Activated CD4-positive, alpha-beta memory T cell treated with anti-CD3 and anti-CD28 coated beads for 36 hours (primary cell): ENCODE measurements around the gene ALG2. TPM values are rescaled to one million over a fixed set of nuclear protein-coding genes. Genes with fewer than 3 reads are reported as not detected.
"Not testable (repeated sequence)": the region's sequence is repeated elsewhere in the genome, so short reads cannot be mapped to it uniquely, and the experiment has no call there.

ENCODE experiments used
- CTCF ChIA-PET: fragments of 350-600 bp; sonication (Branson Sonifier 250); formaldehyde crosslinking; loops from one replicate; lab custom pipeline; 2021; ENCODE audit warnings: antibody characterized with exemption, inconsistent platforms; lab: Charles Lee
- POLR2A ChIA-PET: fragments of 350-600 bp; sonication (Branson Sonifier 250); formaldehyde crosslinking; loops from one replicate; lab custom pipeline; 2021; ENCODE audit warnings: antibody characterized with exemption; lab: Charles Lee
- DNase-seq: peaks from one replicate; pipeline ENCODE4 v3.0.0-alpha.2; 2020
- H3K27ac Mint-ChIP-seq: one replicate; pipeline ENCODE4 v1.8.0; 2021; ENCODE audit warnings: mixed read lengths
- H3K27me3 Mint-ChIP-seq: one replicate; pipeline ENCODE4 v1.8.0; 2021; ENCODE audit warnings: mixed read lengths
- H3K36me3 Mint-ChIP-seq: one replicate; pipeline ENCODE4 v1.8.0; 2021; ENCODE audit warnings: mixed read lengths
- H3K4me1 Mint-ChIP-seq: one replicate; pipeline ENCODE4 v1.8.0; 2021; ENCODE audit warnings: low read depth, mixed read lengths
- H3K4me3 Mint-ChIP-seq: one replicate; pipeline ENCODE4 v1.8.0; 2021; ENCODE audit warnings: mild to moderate bottlenecking, mixed read lengths
- H3K9me3 Mint-ChIP-seq: one replicate; pipeline ENCODE4 v1.8.0; 2021; ENCODE audit warnings: mixed read lengths
- intact Hi-C: fragments of 100-400 bp; cut with micrococcal nuclease; formaldehyde crosslinking; loops from one replicate; pipeline ENCODE4 v1.15.1; 2023
- total RNA-seq, 2 experiments: library from RNA; stranded (reverse); gene quantifications; one replicate each; pipeline ENCODE4 v1.2.3, GENCODE V29; 2021

ALG2 gene
- total RNA-seq, 2 experiments from 2014 or later = 18.6 to 20.8 TPM

- Mint-ChIP-seq H3K36me3 (no peaks in the 10 kb centered on the region), H3K4me3 (no peak overlapping the region), H3K4me1 (peaks cover 41% of the 10 kb centered on the region), H3K27ac (no peak overlapping the region), H3K27me3 (peaks cover 8% of the 10 kb centered on the region), H3K9me3 (no peaks in the 10 kb centered on the region)
- DNase-seq = no peak
- POLR2A ChIA-PET = interaction anchor here (1.2 kb wide), 1 partner anchor 34 kb away, joined by 3 read pairs; the partner anchor contains the start of genes ALG2 and SEC61B
- intact Hi-C loops = loop anchor here (2.0 to 10.0 kb wide), 3 partner anchors 19 to 829 kb away; partner anchors contain the start of gene STX17
- CTCF ChIA-PET = interaction anchor here (3.0 kb wide), 1 partner anchor 24 kb away, joined by 12 read pairs; no protein-coding TSS in a partner anchor
Measured at GRCh38 chr9:99255651-99256050, 33.9 kb upstream of the ALG2 start.

- CTCF ChIA-PET = interaction anchor here (1.3 to 3.0 kb wide), 2 partner anchors 22 to 35 kb away, joined by 3 to 12 read pairs; no protein-coding TSS in a partner anchor
- intact Hi-C loops = loop anchor here (1.0 to 10.0 kb wide), 8 partner anchors 12 to 831 kb away; partner anchors contain the start of genes SEC61B and STX17
- no peaks in the 10 kb centered on the region for H3K9me3 Mint-ChIP-seq
- POLR2A ChIA-PET = interaction anchor here (1.3 to 1.8 kb wide), 2 partner anchors 12 to 32 kb away, joined by 5 to 9 read pairs; partner anchors contain the start of genes ALG2 and SEC61B
- peak overlapping the region; percentile 46 for H3K4me3 Mint-ChIP-seq
- H3K36me3 Mint-ChIP-seq = no peaks in the 10 kb centered on the region
- H3K27ac Mint-ChIP-seq = peak overlapping the region; percentile 90
- peaks cover 8% of the 10 kb centered on the region for H3K27me3 Mint-ChIP-seq
- H3K4me1 Mint-ChIP-seq = peaks cover 43% of the 10 kb centered on the region
- DNase-seq = peak; percentile 95
Measured at GRCh38 chr9:99253772-99254431, 32.2 kb upstream of the ALG2 start.

GRCh38 chr9:99253134-99253533, 31.4 kb upstream of the ALG2 start:
- ChIA-PET CTCF (interaction anchor here (1.1 kb wide), 1 partner anchor 21 kb away, joined by 7 read pairs; no protein-coding TSS in a partner anchor), POLR2A (interaction anchor here (1.0 to 1.8 kb wide), 2 partner anchors 13 to 31 kb away, joined by 4 to 5 read pairs; partner anchors contain the start of genes ALG2 and SEC61B)
- intact Hi-C loops = loop anchor here (1.0 to 10.0 kb wide), 5 partner anchors 13 to 832 kb away; partner anchors contain the start of gene STX17
- H3K27me3 Mint-ChIP-seq = peaks cover 8% of the 10 kb centered on the region
- peak; percentile 76 for DNase-seq
- no peaks in the 10 kb centered on the region for H3K9me3 Mint-ChIP-seq
- H3K36me3 Mint-ChIP-seq = no peaks in the 10 kb centered on the region
- peak overlapping the region; percentile 46 for H3K4me3 Mint-ChIP-seq
- peak overlapping the region; percentile 90 for H3K27ac Mint-ChIP-seq
- peaks cover 43% of the 10 kb centered on the region for H3K4me1 Mint-ChIP-seq

GRCh38 chr9:99251157-99251556, 29.4 kb upstream of the ALG2 start:
- no peak for DNase-seq
- POLR2A ChIA-PET = no interaction called here
- H3K4me3 Mint-ChIP-seq = no peak overlapping the region
- intact Hi-C loops = loop anchor here (10.0 kb wide), 2 partner anchors 654 to 834 kb away; partner anchors contain the start of gene STX17
- H3K4me1 Mint-ChIP-seq = peaks cover 43% of the 10 kb centered on the region
- H3K36me3 Mint-ChIP-seq = peaks cover 1% of the 10 kb centered on the region
- CTCF ChIA-PET = no interaction called here
- H3K27me3 Mint-ChIP-seq = peaks cover 8% of the 10 kb centered on the region
- no peaks in the 10 kb centered on the region for H3K9me3 Mint-ChIP-seq
- no peak overlapping the region for H3K27ac Mint-ChIP-seq

GRCh38 chr9:99249619-99250018, 27.9 kb upstream of the ALG2 start:
- Mint-ChIP-seq H3K27ac (no peak overlapping the region), H3K36me3 (peaks cover 1% of the 10 kb centered on the region), H3K4me3 (no peak overlapping the region), H3K9me3 (no peaks in the 10 kb centered on the region), H3K4me1 (peaks cover 29% of the 10 kb centered on the region), H3K27me3 (no peaks in the 10 kb centered on the region)
- intact Hi-C loops = loop anchor here (10.0 kb wide), 2 partner anchors 655 to 835 kb away; partner anchors contain the start of gene STX17
- DNase-seq = peak; percentile 69
- POLR2A ChIA-PET = interaction anchor here (1.2 kb wide), 2 partner anchors 17 to 318 kb away, joined by 3 read pairs; no protein-coding TSS in a partner anchor
- CTCF ChIA-PET = interaction anchor here (0.6 to 1.9 kb wide), 2 partner anchors 18 to 399 kb away, joined by 3 to 6 read pairs; no protein-coding TSS in a partner anchor

GRCh38 chr9:99244344-99245260, 22.9 kb upstream of the ALG2 start:
- H3K4me3 Mint-ChIP-seq = no peak overlapping the region
- ChIA-PET CTCF (interaction anchor here (1.6 kb wide), 1 partner anchor 13 kb away, joined by 6 read pairs; no protein-coding TSS in a partner anchor), POLR2A (no interaction called here)
- H3K4me1 Mint-ChIP-seq = peaks cover 4% of the 10 kb centered on the region
- no peaks in the 10 kb centered on the region for H3K9me3 Mint-ChIP-seq
- H3K27ac Mint-ChIP-seq = no peak overlapping the region
- intact Hi-C loops = no loop called here
- peaks cover 18% of the 10 kb centered on the region for H3K36me3 Mint-ChIP-seq
- DNase-seq = no peak
- no peaks in the 10 kb centered on the region for H3K27me3 Mint-ChIP-seq

- no peaks in the 10 kb centered on the region for H3K9me3 Mint-ChIP-seq
- no peaks in the 10 kb centered on the region for H3K27me3 Mint-ChIP-seq
- POLR2A ChIA-PET = interaction anchor here (1.0 kb wide), 1 partner anchor 19 kb away, joined by 7 read pairs; the partner anchor contains the start of genes ALG2 and SEC61B
- CTCF ChIA-PET = no interaction called here
- intact Hi-C loops = no loop called here
- H3K4me1 Mint-ChIP-seq = peaks cover 8% of the 10 kb centered on the region
- H3K4me3 Mint-ChIP-seq = no peak overlapping the region
- no peak for DNase-seq
- peaks cover 23% of the 10 kb centered on the region for H3K36me3 Mint-ChIP-seq
- no peak overlapping the region for H3K27ac Mint-ChIP-seq
Measured at GRCh38 chr9:99241106-99241505, 19.4 kb upstream of the ALG2 start.

GRCh38 chr9:99239341-99240060, 17.8 kb upstream of the ALG2 start:
- DNase-seq = no peak
- Mint-ChIP-seq H3K27ac (no peak overlapping the region), H3K27me3 (no peaks in the 10 kb centered on the region), H3K9me3 (no peaks in the 10 kb centered on the region), H3K4me3 (no peak overlapping the region), H3K36me3 (peaks cover 23% of the 10 kb centered on the region), H3K4me1 (peaks cover 14% of the 10 kb centered on the region)
- ChIA-PET POLR2A (no interaction called here), CTCF (no interaction called here)
- intact Hi-C loops = no loop called here

- Mint-ChIP-seq H3K27ac (no peak overlapping the region), H3K4me3 (no peak overlapping the region), H3K4me1 (peaks cover 13% of the 10 kb centered on the region), H3K27me3 (no peaks in the 10 kb centered on the region), H3K9me3 (no peaks in the 10 kb centered on the region), H3K36me3 (peaks cover 23% of the 10 kb centered on the region)
- ChIA-PET POLR2A (no interaction called here), CTCF (no interaction called here)
- intact Hi-C loops = no loop called here
- DNase-seq = no peak
Measured at GRCh38 chr9:99238331-99238730, 16.6 kb upstream of the ALG2 start.

- CTCF ChIA-PET = not testable (repeated sequence)
- intact Hi-C loops = loop anchor here (2.0 kb wide), 1 partner anchor 17 kb away; no protein-coding TSS in a partner anchor
Measured at GRCh38 chr9:99237849-99238248, 16.1 kb upstream of the ALG2 start.

GRCh38 chr9:99237356-99237755, 15.6 kb upstream of the ALG2 start:
- intact Hi-C loops = loop anchor here (2.0 kb wide), 1 partner anchor 17 kb away; no protein-coding TSS in a partner anchor
- H3K4me3 Mint-ChIP-seq = no peak overlapping the region
- no peak for DNase-seq
- H3K27ac Mint-ChIP-seq = no peak overlapping the region
- H3K4me1 Mint-ChIP-seq = peaks cover 13% of the 10 kb centered on the region
- POLR2A ChIA-PET = no interaction called here
- no peaks in the 10 kb centered on the region for H3K9me3 Mint-ChIP-seq
- H3K36me3 Mint-ChIP-seq = peaks cover 23% of the 10 kb centered on the region
- no peaks in the 10 kb centered on the region for H3K27me3 Mint-ChIP-seq
- CTCF ChIA-PET = no interaction called here

More at GRCh38 chr9:99237849-99238248, 16.1 kb upstream of the ALG2 start:
- Mint-ChIP-seq H3K36me3 (peaks cover 26% of the 10 kb centered on the region), H3K4me1 (peaks cover 13% of the 10 kb centered on the region)
- H3K4me3 Mint-ChIP-seq, H3K27me3 Mint-ChIP-seq, H3K27ac Mint-ChIP-seq, DNase-seq, POLR2A ChIA-PET, H3K9me3 Mint-ChIP-seq: not testable (repeated sequence)
